ENCODE results near the gene MLXIPL.
A peak's percentile ranks its signal among the peaks of the same experiment; 100 is the strongest.
"Not testable (repeated sequence)": the region's sequence is repeated elsewhere in the genome, so short reads cannot be mapped to it uniquely, and the experiment has no call there.

The MLXIPL gene

GRCh38 chr7:73614937-73615336, 9.4 kb downstream of the MLXIPL start:
- not testable (repeated sequence) for DNase-seq (ENCODE audit: low spot score)

DNA sequence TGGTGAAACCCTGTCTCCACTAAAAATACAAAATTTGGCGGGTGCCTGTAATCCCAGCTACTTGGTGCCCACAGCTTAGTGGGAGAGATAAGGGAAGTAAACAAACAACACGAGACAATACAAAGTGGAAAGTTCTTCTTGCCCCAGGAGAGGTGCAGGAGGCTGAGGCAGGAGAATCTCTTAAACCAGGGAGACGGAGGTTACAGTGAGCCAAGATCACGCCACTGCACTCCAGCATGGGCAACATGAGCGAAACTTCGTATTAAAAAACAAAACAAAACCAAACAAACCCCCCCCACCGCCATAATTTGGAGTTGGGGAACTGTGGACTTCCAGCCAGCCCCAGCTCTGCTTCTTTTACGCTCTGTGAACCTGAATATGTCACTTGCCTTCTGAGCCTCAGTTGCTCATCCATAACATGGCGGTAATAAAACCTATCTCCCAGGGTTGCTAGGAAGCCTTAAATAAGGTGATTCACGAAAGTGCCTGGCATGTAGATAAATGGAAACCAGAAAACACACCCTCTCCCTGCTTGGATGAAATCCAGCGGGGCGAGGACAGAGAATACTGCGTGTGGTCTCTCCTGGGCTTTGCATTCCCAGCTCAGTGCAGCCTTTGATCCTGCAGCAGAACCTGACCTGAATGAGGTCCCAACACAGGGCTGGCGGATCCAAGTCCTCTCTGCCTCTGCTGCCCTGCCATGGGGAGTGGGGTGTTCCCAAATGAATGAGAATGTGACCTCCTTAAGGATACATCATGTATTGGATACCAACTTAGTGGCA, 10.2 kb downstream of the MLXIPL start:
- DNase-seq (ENCODE audit: low spot score): peak; percentile 92

DNA sequence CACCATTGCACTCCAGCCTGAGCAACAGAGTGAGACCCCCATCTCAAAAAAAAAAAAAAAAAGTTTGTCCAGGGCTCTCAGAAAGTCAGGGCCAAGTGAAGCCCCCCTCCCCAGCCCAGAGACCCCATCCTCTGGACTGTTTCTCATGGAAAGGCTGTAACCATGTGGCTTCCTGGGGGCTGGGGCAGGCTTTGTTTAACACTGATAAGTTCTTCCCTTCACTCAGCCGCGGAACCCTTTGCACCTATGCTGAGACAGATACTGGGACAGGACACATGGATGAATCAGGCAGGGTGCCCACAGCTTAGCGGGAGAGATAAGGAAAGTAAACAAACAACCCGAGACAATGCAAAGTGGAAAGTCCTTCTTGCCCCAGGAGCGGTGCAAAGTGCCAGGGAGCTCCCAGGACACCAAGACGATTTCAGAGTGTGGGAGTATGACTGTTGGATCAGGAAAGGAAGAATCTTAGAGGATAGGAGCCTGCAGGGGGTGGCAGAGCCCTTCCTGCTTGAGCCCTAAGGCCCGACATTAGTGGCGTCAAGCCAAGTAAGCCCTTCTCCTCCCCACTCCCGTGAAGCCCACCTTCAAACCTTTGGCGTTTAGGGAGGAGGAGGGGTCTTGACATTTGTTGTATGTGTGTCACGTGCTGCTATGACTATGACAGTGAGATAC, 11.6 kb downstream of the MLXIPL start:
- peak; percentile 75 for DNase-seq (ENCODE audit: low spot score)

GRCh38 chr7:73611017-73611555, 13.2 kb downstream of the MLXIPL start:
- no peak for DNase-seq (ENCODE audit: low spot score)

DNA sequence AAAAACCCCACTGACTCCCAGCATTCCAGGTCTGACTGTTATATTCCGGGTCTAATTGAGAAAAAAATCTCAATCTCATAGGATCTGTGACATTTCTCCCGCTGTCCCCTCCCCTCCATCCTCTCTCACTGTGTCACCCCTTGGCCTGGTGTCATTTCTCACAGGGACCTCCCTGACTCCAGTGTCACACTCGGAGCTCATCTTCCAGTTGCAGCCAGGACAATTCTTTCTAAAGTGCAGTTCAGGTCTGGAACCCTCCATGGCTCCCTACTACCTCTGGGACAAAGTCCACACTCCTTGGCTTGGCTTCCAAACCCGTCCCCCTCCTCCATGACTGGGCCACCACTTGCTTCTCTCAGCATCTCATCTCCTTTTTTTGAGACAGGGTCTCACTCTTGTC, 14.2 kb downstream of the MLXIPL start:
- DNase-seq (ENCODE audit: low spot score): no peak

GRCh38 chr7:73607692-73607983, 16.7 kb downstream of the MLXIPL start:
- not testable (repeated sequence) for DNase-seq (ENCODE audit: low spot score)

DNA sequence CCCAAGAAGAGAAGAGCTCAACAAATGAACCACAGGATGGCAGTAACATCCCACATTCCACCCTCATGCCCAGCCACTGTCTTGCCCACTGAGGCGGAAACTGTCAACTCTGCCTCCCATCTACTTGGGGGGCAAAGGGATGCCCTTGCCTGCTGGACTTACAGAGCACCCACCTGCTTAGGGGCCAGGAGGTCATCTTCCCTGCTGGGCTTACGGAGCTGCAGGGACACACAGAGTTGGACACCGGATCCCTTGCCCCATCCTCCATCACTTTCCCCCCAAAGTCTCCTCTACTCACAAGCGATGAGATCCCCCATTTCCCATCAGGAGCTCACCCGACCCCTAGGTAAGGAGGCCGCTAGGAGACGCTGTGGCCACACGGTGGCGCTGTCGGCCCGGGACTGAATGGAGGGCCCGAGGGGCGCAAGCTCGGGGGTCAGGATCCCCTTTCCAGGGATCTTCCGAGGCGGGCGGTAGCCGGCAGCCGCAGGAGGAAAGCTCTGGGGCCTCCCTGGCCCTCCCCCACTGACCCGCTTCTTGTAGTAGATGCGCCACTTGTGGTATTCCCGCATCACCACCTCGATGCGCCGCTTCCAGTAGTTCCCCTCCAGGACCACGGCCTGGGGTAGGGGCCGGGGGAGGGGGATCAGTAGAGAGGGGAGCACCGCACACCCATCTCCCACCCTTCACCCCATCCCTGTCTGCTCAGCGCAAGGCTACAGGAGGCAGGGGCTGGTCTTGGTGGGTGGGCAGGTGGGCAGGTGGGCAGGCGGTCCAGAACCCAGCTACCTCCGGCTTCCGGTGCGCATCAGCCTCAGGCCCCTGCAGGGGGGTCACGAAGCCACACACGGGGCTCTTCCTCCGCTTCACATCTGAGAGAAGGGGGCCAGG, 17.3 kb downstream of the MLXIPL start:
- no peak for DNase-seq (ENCODE audit: low spot score)

GRCh38 chr7:73605601-73606220, 18.6 kb downstream of the MLXIPL start:
- no peak for DNase-seq (ENCODE audit: low spot score)

DNA sequence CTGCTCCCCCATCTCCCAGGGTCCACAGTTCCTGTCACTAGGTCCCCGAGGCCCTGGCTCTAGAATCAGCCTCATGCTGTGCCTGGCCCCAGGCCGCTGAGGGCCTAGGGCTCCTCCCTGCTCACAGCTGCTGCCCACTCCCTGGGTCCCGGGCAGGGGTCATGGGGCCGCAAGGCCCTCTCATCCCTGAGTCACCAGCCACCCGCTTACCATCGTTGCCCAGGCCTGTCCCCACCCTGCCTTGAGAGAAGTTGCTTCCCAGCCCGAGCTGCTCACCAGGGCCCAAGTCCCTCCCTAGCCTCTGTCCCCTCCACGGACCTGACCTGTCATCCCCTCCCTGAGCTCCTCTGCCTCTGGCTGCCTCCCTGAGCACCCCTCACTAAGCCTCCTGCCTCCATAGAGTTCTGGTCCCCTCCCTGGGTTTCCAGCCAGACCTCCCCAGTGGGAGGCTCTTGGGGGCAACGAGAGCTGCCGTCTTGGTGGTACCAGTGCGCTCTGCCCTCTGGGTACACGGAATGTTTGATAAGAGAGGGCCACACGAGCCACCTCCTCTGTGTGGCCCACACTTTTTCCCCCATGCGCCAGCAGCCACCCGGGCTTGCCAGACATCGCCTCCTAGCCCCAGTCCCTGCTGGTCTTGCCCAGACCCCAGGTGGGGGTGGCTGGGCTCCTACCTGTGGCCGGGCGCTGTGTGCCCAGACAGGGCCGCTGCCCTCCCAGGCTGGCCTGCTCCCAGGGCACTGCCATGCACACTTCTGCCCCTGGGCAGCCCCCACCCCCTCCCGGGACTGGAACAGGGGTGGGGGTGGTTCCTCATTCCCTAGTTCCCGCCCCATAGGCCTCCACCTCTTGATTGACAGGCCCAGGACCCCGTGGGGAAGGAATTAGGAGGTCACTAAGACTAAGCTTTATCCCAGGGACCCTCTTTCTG, 21.3 kb downstream of the MLXIPL start:
- no peak for DNase-seq (ENCODE audit: low spot score)

GRCh38 chr7:73599916-73600315, 24.4 kb downstream of the MLXIPL start:
- no peak for DNase-seq (ENCODE audit: low spot score)

GRCh38 chr7:73599151-73599882, 25.0 kb downstream of the MLXIPL start:
- DNase-seq (ENCODE audit: low spot score): no peak

- no peak for DNase-seq (ENCODE audit: low spot score)
Observed at GRCh38 chr7:73597978-73598782, 26.1 kb downstream of the MLXIPL start.

GRCh38 chr7:73596191-73597065, 27.9 kb downstream of the MLXIPL start:
- no peak for DNase-seq (ENCODE audit: low spot score)

DNA sequence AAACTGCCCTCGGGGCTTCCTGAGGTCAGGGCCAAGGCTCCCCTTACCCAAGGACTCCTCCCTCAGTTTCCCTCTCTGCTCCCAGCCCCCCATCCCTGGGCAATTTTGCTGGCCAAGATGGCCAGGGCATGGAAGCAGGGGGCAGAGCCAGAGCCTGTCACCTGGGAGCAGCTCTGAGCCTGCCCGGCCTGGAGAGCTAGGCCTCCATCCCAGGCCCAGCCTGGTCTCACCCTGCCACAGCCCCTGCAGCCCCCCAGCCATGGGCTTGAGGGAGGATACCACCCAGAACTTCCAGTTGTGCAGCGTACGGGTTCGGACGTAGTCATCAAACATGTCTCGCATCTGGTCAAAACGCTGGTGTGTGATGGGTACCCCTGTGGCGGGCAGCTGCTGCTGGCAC, 29.0 kb downstream of the MLXIPL start:
- DNase-seq (ENCODE audit: low spot score): no peak

- DNase-seq (ENCODE audit: low spot score): no peak
Observed at GRCh38 chr7:73593207-73594045, 30.9 kb downstream of the MLXIPL start.

DNA sequence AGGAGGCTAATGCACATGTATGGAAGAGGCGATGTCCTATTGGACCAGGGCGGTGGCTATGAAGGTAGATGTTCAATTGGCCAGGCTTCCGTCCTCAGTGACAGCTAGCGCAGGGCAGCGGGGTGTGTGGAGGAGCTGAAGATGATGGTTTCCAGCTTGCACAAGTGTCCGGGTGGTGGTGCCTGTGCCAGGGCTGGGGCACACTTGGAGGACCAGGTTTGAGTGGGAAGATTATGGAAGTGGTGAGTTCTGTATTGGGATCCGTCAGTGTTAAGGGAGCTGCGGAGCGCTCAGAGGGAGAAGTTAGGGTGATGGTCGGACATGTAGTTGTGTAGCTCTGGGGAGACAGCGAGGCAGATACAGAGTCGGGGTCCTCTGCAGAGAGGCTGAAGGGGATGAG, 37.4 kb downstream of the MLXIPL start:
- DNase-seq (ENCODE audit: low spot score): no peak

GRCh38 chr7:73585196-73585595, 39.1 kb downstream of the MLXIPL start:
- no peak for DNase-seq (ENCODE audit: low spot score)

Data from SW480 (cell line).